Measurements from ENCODE around the gene TIPARP.

The TIPARP gene, protein sequence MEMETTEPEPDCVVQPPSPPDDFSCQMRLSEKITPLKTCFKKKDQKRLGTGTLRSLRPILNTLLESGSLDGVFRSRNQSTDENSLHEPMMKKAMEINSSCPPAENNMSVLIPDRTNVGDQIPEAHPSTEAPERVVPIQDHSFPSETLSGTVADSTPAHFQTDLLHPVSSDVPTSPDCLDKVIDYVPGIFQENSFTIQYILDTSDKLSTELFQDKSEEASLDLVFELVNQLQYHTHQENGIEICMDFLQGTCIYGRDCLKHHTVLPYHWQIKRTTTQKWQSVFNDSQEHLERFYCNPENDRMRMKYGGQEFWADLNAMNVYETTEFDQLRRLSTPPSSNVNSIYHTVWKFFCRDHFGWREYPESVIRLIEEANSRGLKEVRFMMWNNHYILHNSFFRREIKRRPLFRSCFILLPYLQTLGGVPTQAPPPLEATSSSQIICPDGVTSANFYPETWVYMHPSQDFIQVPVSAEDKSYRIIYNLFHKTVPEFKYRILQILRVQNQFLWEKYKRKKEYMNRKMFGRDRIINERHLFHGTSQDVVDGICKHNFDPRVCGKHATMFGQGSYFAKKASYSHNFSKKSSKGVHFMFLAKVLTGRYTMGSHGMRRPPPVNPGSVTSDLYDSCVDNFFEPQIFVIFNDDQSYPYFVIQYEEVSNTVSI

DNA sequence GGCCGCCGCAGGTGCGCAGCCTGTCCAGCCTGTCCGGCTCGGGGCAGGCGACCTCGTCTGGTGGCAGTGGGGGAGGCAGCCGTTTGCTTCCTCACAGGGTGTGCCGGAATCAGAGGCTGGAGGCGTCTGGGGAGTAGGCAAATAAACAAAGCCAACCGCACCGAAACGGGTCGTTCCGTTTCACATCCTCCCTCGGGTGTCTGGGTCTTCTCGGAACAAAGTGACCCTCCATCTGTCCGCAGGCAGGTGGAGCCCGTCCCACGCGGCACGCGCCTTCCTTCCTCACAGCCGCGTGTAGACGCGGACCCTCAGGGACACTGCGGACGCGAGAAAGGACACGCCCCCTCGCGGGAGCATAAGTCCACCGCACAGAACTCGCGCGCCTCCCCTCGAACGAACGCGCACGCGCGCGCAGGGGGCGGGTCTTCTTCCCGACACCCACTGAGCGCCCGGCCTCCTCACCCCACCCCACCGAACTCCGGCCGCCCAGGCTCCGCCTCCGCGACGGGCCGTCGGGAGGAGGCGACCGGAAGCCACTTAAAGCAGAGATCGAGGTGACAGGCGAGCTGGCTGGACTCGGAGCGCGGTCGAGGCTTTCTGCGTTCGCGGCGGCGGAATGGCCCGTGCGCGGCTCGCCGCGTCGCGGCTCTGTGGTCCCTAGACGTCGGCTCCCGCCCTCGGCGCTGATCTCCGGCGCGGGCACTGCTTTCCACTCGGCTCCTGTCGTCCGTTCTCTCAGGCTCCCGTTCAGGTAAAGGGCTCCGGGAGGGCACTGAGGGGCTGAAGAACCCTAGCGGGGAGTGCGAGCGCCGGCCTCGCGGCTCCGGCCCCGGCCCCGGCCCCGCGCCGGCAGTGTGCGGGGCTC lies at the start of gene TIPARP:
Gene TIPARP (plus strand): TSS at position 545 of the 865 bp plus-strand sequence. CDS start 3,108 bp downstream, outside the sequence.
- in situ Hi-C loops (cut with MboI; ENCODE audit: low sequenced_read_pairs): no loop called here

DNA sequence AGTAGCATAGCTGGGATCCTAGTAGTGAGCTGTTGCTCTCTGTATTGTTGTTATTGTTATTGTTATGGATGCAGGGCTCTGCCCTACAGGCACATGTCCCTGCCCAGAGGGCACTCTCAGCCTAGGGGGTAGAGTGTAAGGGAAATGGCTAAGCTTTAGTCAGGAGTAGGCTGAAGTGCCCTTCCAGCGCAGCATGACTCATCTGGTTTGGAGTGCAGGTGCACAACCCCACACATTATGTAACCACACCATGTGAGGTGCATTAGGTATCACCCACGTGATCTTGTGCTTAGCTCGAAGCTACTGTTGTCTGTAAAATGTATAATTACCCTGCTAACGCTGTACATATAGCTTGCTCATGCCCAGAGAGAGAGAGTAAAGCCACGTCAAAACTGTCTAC lies 48.3 kb upstream of the TIPARP start:
- in situ Hi-C loops (cut with MboI; ENCODE audit: low sequenced_read_pairs): no loop called here

DNA sequence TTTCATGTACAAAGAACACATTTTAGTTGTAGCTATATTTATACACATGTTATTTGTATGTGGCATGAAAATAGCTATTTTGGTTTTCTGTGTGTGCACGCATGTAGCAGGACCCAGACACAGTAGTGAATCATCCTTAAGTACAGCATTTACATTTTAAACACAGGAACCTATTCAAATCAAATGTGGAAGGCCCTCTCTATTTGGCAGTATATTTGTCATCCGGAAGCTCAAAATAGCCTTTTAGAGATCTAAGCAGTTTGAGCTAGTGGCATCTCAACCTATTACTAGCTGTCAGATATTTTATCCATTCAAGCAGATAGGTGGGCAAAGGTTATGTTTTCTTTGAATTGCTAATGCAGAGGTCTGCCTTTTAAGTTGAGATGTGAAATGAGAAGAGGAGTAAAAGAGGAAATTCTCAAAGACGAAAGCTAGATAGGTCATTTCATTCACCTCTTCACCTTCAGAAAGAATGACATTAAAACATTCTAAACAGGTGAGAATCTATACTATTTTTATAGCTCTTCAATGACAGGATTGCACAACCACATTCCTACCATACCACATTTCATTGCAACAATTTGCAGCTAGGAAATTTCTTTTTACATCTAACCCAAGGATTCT lies 46.3 kb upstream of the TIPARP start:
- in situ Hi-C loops (cut with MboI; ENCODE audit: low sequenced_read_pairs): no loop called here

DNA sequence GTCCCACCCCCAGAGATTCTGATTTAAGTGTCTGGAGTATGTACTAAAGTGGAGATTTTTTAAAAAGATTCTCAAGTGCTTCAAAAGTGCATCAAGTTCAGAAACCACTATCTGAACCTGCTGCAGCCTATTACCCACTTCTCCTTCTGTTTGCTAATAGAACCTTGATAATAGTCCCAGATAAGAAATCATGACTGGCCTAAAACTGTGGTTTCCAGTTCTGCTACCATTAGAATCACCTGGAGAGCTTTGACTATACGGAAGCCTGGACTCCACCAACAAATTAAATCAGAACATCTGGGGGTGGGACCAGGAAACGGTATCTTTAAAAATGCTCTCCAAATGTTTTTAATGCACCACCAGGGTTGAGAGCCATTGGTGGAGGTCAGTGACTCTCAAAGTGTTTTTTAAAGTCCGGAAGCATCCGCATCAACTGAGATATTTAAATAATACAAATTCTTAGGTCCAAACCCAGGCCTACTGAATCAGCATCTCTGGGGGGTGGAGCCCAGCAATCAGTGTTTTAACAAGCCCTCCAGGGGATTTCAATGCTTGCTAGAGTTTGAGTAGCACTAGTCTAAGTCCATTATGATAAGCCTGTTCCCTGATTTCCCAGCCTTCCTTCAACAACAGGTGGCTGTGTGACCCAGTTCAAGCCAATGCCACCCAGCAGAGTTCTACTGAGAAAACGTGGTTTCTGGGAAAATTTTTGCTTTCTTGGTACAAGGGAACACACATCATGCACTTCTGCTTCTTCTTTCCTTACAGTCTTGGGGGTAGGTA lies 45.4 kb upstream of the TIPARP start:
- in situ Hi-C loops (cut with MboI; ENCODE audit: low sequenced_read_pairs): no loop called here

DNA sequence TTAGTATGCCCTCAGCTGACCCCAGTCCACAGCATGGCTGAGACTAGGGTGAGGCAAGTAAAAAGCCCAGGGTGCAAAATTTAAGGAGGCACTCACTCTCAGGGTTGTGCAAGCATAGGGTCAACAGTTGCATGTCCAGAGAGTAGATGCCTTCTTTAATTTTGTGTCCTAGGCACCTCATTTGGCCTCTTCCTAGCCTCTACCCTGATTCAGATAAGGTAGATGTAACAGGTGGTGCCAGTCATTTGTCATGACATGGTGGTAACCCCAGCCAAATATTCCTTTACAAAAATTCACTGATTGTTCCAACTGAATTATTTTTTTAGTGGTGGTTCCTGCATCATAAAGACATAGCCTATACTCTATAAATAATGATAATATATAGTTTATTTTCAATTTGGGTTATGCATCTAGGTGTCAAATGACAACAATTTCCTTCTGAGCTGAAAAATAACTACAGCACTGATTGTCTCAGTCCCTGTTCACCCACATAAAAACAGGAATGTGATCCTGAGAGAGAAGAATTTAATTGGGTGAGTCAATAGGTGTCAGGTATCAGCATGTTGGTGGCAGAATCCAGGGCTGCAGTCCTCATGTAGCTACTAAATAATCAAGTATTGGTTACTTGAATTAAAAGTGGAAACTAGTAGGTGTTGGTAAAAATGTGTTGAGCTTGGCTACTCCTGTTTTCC lies 44.2 kb upstream of the TIPARP start:
- in situ Hi-C loops (cut with MboI; ENCODE audit: low sequenced_read_pairs): no loop called here

DNA sequence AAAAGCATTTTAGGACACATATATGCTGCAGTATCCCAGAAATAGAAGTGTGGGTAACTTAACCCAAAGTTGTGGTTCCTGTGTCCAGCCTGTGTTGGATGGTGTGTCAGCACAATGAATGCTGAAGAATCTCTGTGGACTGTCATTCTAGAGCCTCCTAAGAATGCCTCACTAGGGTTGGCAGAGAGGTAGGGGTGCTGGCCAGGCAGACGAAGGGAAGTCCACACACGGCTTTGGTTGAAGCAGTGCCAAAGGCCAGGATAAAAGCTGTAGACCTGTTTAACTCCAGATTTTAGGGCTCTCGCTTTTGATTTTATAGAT lies 43.7 kb upstream of the TIPARP start:
- in situ Hi-C loops (cut with MboI; ENCODE audit: low sequenced_read_pairs): no loop called here

DNA sequence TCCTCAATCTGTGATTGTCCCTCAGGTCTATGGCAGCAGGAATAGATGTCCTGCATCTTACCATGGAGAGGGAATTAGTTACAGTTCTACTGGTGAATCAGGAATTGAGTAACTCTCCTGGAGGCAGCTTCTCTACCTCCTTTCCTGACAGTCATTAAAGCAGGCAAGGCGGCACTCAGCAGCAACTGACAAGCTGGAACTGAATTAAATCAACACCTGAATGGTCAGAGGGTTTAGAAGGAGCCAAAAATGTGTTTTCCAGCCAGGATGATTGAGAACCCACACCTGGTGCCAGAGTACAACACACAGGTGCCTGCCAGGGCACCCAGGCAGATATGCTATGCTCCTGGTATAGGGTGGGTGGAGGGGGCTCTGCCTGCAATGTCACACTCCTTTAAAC lies 43.1 kb upstream of the TIPARP start:
- in situ Hi-C loops (cut with MboI; ENCODE audit: low sequenced_read_pairs): no loop called here

DNA sequence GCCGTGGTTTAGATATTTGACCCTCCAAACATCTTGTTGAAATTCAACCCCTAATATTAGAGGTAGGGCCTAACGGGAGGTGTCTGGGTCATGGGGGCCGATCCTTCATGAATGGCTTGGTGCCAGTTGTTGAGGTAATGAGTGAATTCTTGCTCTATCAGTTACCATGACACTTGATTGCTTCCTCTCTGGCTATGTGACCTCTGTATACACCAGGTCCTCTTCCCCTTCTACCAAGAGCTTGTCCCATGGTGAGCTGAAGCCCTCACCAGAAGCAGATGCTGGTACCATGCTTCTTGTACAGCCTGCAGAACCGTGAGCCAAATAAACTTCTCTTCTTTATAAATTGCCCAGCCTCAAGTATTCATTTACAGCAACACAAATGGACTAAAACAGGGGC lies 41.8 kb upstream of the TIPARP start:
- in situ Hi-C loops (cut with MboI; ENCODE audit: low sequenced_read_pairs): no loop called here

DNA sequence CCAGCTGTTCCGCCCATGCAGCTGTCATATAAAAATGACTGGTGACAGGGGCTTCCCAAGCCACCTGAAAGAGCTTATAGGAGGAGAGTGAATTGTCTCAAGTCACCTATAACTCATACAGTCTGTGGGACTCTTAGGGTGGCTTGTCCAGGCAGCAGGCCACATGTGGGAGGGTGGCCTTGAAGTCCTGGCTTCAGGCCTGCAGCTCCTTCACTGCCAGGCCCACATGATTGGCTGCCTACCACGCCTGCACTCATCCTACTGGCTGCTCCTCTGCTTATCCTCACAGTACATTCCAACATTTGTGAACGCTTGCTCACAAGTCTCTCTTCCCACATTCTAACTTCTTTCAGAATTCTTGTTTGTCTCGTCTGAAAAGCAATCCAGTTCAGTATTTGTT lies 41.1 kb upstream of the TIPARP start:
- in situ Hi-C loops (cut with MboI; ENCODE audit: low sequenced_read_pairs): no loop called here

DNA sequence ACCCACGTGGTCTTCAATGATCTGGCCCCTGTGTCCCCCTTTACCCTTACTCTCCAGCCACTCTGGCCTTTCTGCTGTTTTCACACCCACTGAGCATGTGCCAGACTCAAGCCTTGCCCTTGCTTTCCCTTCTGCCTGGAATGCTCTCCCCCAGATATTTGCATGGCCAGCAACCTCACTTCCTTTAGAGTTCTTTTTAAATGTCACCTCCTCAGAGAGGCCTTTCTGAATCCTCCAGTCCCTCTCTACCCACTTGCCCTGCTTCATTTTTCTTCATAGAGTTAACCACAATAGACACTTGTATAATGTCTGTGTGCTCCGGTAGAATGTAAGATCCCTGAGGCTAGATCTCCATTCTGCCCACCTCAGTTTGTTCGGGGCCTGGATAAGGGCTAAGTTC lies 39.4 kb upstream of the TIPARP start:
- in situ Hi-C loops (cut with MboI; ENCODE audit: low sequenced_read_pairs): no loop called here

DNA sequence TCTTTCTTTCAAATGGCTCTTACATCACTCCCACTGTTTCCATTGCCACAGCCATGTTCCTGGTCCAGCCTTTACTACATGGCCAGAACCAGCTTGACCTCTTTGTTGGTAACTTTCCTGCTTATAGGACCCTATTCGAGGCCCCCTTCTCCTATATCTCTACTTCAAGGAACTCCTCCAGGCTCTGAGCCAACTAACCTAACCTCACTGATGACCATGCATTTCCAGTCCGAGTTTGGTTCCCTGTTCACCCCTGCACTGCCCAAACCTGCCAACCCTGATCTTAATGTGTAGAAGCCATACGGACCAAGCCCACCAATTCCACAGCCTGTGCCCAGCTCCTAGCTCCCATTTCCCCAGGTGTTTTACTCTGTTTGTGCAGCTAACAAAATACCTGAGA lies 38.4 kb upstream of the TIPARP start:
- in situ Hi-C loops (cut with MboI; ENCODE audit: low sequenced_read_pairs): no loop called here

DNA sequence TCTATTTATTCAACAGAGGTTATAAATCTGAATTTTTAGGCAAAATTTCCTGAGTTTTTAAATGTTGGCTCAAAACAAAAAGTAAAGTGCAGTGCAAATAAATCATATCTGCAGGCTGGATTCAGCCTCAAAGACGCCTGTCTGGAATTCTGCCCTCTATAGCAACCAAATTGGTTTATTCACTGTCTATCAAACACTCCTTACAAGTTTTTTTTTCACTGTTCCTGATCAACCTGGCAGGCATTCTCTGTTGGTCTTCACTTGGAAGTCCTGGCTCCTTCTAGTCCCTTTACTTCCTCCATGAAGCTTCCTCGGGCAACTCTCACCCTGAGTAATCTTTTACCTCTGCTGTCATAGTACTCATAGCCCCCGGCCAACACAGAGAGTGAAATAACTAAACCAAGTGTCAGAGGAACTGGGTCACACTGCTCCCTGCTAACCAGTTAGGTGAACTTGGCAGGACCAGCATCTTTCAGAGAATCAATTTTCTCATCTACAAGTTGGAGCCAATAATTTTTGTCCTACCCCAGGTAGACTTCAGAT lies 36.8 kb upstream of the TIPARP start:
- in situ Hi-C loops (cut with MboI; ENCODE audit: low sequenced_read_pairs): no loop called here

DNA sequence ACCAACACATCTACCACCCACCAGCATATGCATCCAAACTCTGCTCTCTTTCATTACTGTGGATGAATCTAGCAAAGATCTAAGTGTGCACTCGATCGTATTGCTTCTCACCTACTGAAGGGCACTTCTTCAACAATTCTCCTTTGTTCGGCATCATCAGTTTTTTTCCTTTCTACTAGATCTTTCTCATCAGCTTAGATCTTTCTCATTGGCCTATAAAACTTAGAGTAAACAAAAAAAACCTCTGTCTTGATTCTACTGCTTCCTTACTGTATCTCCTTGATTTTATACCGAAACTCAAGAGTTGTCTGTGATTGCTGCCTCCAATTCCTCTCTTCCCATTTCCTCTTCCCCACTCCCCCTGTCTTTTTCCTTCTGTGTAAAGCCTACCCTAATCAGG lies 36.1 kb upstream of the TIPARP start:
- in situ Hi-C loops (cut with MboI; ENCODE audit: low sequenced_read_pairs): no loop called here

DNA sequence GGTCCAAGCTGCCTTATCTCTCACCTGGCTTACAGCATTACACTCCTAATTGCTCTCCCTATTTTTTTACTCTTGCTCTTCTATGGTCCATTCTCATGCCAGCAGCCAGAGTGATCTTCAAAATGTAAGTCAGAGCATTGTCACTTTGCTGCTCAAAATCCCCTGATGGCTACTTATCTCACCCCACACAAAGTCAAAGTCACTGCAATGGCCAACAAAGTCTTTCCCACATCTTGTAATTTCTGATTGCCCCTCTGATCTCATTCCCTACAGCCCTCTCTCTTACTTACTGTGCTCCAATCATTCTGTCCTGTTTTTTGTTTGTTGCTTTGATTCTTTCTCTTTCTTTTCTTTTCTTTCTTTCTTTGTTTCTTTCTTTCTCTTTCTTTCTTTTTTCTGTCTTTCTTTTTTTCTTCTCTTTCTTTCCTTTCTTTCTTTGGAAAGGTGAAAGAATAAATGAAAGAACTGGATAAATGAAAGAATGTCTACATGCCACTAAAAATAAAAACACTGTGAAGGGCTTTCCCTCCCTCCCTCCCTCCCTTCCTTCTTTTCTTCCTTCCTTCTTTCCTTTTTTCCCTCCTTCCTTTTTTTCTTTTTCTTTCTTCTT lies 34.9 kb upstream of the TIPARP start:
- in situ Hi-C loops (cut with MboI; ENCODE audit: low sequenced_read_pairs): no loop called here

DNA sequence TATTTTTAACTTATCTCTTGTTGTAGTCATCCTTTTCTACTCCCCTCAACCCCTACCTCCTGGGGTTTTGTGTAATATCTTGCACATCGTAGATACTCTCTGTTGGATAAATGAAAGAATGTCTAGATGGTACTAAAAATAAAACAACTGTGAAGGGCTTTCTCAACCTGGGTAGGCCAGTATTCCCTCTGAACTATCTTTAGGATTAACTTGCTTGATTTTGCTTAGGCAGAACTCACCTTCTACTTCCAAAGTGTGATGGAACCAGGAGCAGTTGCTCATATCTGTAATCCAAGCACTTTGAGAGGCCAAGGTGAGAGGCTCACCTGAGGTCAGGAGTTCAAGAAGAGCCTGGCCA lies 32.8 kb upstream of the TIPARP start:
- in situ Hi-C loops (cut with MboI; ENCODE audit: low sequenced_read_pairs): no loop called here

DNA sequence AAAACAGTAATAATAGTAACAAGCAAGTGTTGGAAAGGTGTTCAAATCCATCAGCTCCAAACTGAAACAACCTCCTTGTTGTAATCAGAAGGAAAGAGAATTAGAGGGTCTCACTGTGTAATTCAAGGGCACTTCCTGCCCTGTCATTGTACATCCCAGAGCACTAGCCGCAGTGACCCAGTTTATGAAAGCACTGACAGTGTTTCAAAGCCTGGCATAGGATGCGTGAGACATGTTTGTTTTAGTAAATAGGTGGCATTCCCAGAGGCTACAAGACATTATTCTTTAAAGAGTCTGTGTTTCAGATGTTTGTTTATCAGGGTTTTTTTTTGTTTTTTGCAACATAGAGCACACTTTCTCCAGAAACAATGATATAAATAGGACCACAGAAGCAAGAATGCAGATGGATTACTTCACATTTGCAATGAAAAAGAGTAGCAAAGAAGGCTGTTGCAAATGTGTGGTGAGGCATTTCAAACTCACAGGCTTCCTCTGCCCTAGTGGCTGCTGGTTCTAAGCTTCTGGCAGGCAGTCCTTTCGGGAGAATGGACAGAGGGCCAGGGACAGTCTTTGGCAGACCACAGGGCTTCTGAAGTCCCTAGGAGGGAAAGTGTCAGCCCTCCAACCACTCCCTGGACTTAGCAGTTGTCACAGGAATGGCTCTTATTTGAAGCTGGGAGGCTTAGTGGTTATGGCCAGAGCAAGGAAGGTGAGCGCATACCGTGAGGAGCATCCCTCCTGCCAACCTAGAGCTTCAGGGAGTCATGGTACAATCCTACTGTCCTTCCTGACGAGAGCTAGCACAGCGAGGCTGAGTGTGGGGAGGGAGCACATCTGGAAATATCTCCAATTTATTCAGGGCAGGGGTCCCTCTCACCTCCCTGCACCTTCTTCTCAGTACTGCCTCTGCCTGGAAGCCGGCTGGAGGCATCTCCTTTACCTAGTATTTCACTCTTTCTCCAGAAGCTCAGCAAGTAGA lies 31.4 kb upstream of the TIPARP start:
- in situ Hi-C loops (cut with MboI; ENCODE audit: low sequenced_read_pairs): no loop called here

DNA sequence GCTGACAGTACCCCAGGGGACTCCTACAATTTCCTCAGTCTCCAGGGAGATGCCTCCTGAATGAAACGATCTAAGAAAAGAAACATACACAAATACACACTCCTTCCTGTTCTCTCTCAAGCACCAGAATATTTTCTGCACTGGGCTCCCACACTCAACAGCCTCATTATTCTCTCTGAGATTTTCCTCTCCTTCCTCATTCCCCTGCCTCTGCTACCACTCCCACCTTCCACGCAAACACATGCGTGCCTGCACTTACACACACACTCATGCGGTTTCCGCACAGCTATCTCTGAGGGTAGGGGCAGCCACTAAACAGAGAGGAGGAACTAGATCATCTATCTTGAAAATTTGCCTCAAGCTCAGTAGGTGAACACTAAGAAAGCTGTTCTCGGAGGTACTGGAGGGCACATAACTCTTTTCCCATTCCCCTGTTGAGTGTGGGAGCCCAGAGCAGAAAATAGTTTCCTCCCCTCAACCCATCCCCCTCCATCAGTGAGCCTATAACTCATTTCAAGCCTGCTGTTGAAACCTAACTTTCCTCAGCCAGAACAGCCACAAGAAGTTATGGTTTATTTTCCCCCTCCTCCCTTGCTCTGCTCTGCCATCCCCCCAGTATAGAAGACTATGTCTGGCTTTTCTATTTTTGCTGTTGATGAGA lies 30.5 kb upstream of the TIPARP start:
- in situ Hi-C loops (cut with MboI; ENCODE audit: low sequenced_read_pairs): no loop called here

DNA sequence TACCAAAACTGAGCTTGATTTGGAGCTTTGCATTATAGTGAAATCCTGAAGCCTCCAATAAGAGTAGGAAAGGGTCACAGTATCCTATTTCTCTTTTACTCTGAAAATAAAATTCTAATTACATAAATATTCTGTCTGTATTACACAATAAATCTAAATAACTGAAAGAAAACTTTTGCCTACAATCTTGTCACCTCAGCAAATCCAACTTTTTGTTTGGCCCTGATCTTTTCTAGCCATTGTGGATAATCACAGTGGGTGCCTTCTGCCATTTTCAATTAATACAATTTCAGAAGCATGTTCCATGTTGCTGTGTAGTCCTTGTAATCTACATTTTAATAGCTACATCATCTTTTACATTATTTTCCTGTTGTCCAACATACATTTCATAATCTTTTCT lies 29.4 kb upstream of the TIPARP start:
- in situ Hi-C loops (cut with MboI; ENCODE audit: low sequenced_read_pairs): no loop called here

Measured in hTERT RPE-1 (cell line).